ENCODE results near the gene GANC.
A peak's percentile ranks its signal among the peaks of the same experiment; 100 is the strongest.
"Not testable (repeated sequence)": the region's sequence is repeated elsewhere in the genome, so short reads cannot be mapped to it uniquely, and the experiment has no call there.

The GANC gene

GRCh38 chr15:42279234-42279723 is 6.3 kb downstream of the GANC start:
- intact Hi-C loops (cut with DNase I), result loop anchor here (10.0 kb wide), 2 partner anchors 196 to 1236 kb away; partner anchors contain the start of gene MAP1A
- DNase-seq, result no peak

- no peak for DNase-seq
- intact Hi-C loops (cut with DNase I), result loop anchor here (1.0 kb wide), 1 partner anchor 15 kb away; no protein-coding TSS in a partner anchor
These were observed 9.3 kb downstream of the GANC start for GRCh38 chr15:42282344-42282743.

GRCh38 chr15:42282926-42283325 is 9.9 kb downstream of the GANC start:
- no peak for DNase-seq
- intact Hi-C loops (cut with DNase I), result loop anchor here (1.0 kb wide), 1 partner anchor 14 kb away; no protein-coding TSS in a partner anchor

DNA sequence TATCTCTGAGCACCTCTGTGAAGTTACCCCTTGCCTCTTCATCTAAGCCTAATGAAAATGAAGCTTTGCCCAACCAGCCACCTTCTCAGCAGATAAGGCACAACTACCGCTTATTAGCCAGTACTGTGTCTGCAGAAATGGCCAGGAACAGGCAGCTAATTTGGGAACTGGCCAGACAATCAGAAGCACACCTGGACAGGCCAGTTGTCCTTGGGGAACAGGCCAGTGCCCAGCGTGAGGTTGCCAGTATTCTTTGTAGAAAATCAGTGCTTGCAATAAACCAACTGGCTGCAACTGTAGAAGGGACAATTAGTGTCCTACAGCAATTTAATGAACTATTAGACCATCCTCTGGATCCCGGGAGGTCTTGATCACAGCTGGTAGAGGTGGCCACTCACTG is 10.7 kb downstream of the GANC start:
- no peak for DNase-seq
- intact Hi-C loops (cut with DNase I), result no loop called here

- no peak for DNase-seq
- intact Hi-C loops (cut with DNase I), result no loop called here
These were observed 11.6 kb downstream of the GANC start for GRCh38 chr15:42284551-42284950.

GRCh38 chr15:42285034-42285433 is 12.0 kb downstream of the GANC start:
- no peak for DNase-seq
- intact Hi-C loops (cut with DNase I), result no loop called here

GRCh38 chr15:42286445-42287029 is 13.5 kb downstream of the GANC start:
- intact Hi-C loops (cut with DNase I), result no loop called here
- DNase-seq, result no peak

DNA sequence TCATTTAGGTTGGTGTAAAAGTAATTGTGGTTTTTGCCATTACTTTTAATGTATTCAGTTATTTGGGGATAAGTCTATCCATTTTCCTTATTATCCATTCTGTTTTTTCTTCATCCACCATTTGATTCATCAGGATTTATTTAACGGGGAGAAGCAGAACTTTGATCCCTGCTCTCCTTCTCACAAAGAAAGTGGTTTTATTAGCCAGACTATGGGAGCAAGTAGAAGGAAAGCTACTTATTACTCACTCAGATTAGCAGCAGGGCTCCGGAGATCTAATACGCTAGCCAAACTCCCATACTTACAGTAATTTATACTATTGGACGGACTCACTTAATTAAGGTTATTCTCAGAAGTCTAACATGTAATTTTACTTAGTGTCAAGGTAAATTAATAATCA is 14.9 kb downstream of the GANC start:
- intact Hi-C loops (cut with DNase I), result no loop called here
- no peak for DNase-seq

- no peak for DNase-seq
- intact Hi-C loops (cut with DNase I), result no loop called here
These were observed 16.2 kb downstream of the GANC start for GRCh38 chr15:42289166-42289565.

DNA sequence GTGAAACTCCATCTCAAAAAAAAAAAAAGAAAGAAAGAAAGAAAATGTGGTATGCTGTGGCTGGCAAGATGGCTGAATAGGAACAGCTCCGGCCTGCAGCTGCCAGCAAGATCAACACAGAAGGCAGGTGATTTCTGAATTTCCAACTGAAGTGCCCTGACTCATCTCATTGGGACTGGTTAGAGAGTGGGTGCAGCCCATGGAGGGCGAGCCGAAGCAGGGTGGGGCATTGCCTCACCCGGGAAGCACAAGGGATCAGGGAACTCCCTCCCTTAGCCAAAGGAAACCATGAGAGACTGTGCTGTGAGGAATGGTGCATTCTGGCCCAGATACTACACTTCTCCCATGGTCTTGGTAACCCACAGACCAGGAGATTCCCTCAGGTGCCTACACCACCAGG is 28.0 kb downstream of the GANC start:
- DNase-seq; intact Hi-C loops (cut with DNase I): not testable (repeated sequence)

DNA sequence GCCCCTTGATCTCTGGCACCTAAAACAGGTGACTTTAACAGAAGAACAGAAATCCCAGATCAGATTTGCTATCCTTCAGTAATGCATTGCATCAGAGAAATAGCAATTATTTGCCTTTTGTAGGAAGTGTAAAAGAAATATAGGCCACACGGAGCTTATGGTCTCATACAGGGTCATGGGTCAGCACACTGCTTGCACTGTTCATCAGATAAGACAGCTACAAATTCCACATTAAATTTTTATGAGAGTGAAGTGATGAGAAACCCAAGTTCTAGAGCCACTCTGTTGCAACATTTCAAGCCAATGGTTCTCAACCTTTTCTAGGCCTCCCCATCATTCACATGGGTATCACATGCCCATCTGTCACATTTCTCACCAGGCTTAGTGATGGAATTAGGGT is 33.7 kb downstream of the GANC start:
- intact Hi-C loops (cut with DNase I), result no loop called here
- DNase-seq, result no peak

- peak in 1 of 10 donors; percentile 8 for DNase-seq
- intact Hi-C loops (cut with DNase I), result no loop called here
These were observed 40.5 kb downstream of the GANC start for GRCh38 chr15:42313463-42313862.

- intact Hi-C loops (cut with DNase I), result no loop called here
- no peak for DNase-seq
These were observed 41.8 kb downstream of the GANC start for GRCh38 chr15:42314818-42315217.

DNA sequence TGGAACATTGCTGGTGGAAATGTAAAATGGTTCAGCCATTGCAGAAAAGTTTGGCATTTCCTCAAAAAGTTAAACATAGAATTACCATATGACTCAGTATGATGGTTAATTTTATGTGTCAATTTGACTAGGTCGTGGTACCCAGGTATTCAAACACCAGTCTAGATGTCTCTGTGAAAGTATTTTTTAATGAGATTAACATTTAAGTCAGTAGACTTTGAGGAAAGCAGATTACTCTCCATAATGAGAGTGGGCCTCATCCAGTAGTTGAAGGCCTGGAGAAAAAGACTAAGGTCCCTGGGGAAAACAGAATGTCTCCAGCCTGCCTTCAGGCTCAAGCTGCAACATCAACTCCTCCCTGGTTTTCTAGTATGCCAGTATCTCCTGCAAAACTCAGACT is 42.5 kb downstream of the GANC start:
- intact Hi-C loops (cut with DNase I), result no loop called here
- DNase-seq, result no peak

GRCh38 chr15:42316282-42316805 is 43.3 kb downstream of the GANC start:
- DNase-seq; intact Hi-C loops (cut with DNase I): not testable (repeated sequence)

DNA sequence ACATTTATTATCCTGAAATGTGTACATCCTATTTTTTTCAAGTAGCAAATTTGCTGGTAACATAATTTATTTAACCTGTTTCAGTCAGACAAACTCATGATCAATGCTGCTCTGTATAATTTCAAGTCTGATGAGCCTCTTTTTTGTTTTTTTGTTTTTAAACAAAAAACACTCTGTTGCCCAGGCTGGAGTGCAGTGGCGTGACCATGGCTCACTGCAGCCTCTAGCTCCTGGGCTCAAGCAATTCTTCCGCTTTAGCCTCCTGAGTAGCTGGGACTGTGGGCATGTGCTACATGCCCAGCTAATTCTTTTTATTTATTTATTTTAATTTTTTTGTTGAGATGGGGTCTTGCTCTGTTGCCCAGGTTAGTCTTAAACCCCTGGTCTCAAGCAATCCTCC is 46.2 kb downstream of the GANC start:
- intact Hi-C loops (cut with DNase I), result no loop called here
- DNase-seq, result no peak

GRCh38 chr15:42324308-42324707 is 51.3 kb downstream of the GANC start:
- intact Hi-C loops (cut with DNase I), result no loop called here
- no peak for DNase-seq

DNA sequence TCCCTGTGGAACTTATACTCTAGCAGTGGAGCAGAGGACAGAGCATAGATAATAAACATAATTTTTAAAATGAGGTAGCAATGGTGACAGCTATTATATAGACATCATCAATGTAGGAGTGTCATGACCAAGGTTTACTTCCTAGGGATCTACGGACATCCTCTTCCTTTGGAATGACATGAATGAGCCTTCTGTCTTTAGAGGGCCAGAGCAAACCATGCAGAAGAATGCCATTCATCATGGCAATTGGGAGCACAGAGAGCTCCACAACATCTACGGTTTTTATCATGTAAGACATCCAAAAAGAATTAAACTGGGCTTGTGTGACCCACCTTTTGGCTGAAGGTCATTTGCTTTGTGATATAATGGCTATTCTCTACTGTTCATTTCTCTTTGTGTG is 56.2 kb downstream of the GANC start:
- intact Hi-C loops (cut with DNase I), result no loop called here
- no peak for DNase-seq

DNA sequence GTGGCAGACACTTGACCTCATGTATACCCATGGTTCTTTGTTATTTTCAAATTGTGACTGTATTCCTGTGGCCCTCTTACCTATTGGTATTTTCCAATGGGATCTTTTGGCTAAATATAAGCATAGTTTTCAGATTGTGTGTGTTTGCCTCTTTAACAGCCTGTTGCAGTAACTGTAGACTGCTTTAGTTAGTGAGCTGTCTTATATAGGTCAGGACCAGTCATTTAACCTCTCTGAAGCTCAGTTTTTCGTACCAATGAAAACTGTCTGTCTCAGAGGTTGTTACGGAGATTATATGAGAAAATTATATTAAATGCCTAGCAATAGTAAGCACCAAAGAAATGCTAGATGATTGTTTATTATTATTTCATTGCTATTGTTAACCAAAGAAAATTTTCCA is 57.0 kb downstream of the GANC start:
- intact Hi-C loops (cut with DNase I), result no loop called here
- no peak for DNase-seq

DNA sequence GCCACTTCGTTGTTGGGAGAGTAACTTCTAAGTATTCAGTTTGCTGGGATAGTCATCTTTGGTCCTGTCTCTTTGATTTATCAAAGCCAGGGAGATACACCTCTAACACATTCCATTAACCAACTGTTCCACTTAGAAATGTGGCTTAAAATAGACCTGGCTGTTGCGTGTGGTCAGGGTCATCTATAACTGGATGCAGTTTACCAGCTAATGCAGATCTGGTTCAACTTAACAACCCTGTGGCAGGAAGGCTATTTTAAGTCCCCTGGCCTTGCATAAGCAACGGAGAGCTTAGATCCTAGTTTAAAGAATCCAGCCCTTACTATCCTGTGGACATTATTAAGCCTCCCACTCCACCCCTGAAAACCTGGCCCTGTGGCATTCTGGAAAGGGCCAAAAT is 58.2 kb downstream of the GANC start:
- no peak for DNase-seq
- intact Hi-C loops (cut with DNase I), result no loop called here

- intact Hi-C loops (cut with DNase I), result no loop called here
- DNase-seq, result no peak
These were observed 59.3 kb downstream of the GANC start for GRCh38 chr15:42332331-42332730.

DNA sequence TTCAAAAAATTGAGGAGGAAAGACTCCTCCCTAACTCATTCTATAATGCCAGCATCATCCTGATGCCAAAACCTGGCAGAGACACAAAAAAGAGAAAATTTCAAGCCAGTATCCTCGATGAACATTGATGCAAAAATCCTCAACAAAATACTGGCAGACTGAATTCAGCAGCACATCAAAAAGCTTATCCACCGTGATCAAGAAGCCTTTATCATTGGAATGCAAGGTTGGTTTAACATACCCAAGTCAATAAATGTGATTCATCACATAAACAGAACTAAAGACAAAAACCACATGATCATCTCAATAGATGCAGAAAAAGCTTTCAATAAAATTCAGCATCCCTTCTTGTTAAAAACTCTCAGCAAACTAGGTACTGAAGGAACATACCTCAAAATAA is 62.1 kb downstream of the GANC start:
- intact Hi-C loops (cut with DNase I), result no loop called here
- DNase-seq, result no peak

DNA sequence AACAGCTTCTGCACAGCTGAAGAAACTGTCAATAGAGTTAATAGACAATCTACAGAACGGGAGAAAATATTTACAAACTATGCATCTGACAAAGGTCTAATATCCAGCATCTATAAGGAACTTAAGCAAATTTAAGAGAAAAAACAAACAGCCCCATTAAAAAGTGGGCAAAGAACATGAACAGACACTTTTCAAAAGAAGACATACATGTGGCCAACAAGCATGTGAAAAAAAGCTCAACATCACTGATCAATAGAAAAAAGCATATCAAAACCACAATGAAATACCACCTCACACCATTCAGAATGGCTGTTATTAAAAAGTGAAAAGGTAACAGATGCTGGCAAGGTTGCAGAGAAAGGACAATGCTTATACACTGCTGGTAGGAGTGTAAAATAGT is 63.6 kb downstream of the GANC start:
- DNase-seq; intact Hi-C loops (cut with DNase I): not testable (repeated sequence)
